ENCODE measurements around the gene FAM185A.
"Not testable (repeated sequence)": the region's sequence is repeated elsewhere in the genome, so short reads cannot be mapped to it uniquely, and the experiment has no call there.

The FAM185A gene

DNA sequence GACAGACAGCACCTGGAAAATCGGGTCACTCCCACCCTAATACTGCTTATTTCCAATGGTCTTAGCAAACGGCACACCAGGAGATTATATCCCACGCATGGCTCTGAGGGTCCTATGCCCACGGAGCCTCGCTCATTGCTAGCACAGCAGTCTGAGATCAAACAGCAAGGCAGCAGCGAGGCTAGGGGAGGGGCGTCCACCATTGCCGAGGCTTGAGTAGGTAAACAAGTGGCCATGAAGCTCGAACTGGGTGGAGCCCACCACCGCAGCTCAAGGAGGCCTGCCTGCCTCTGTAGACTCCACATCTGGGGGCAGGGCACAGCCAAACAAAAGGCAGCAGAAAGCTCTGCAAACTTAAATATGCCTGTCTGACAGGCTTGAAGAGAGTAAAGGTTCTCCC lies 32.1 kb downstream of the FAM185A start:
- DNase-seq: not testable (repeated sequence)

GRCh38 chr7:102788770-102789169 lies 40.0 kb downstream of the FAM185A start:
- not testable (repeated sequence) for DNase-seq

GRCh38 chr7:102790364-102791100 lies 41.7 kb downstream of the FAM185A start:
- DNase-seq: not testable (repeated sequence)

GRCh38 chr7:102791367-102791766 lies 42.6 kb downstream of the FAM185A start:
- not testable (repeated sequence) for DNase-seq

DNA sequence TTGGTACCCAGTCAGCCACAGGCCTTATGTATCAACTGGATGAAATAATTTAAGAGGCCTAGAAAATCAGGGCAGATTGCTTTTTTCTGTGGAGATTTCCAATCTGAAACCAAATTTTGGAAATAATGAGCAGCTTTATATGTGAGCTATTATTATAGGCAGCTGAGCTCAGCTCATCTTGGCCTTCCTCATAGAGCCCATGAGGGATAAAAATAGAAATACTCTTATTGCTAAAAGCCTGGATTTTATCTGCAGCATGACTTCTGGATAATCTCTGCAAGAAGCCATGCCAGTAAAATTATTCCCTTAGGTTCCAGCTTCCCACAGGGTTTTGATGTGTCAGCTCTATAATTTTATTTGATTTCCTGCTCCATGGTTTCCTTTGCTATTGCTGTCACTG lies 43.0 kb downstream of the FAM185A start:
- DNase-seq: not testable (repeated sequence)

DNA sequence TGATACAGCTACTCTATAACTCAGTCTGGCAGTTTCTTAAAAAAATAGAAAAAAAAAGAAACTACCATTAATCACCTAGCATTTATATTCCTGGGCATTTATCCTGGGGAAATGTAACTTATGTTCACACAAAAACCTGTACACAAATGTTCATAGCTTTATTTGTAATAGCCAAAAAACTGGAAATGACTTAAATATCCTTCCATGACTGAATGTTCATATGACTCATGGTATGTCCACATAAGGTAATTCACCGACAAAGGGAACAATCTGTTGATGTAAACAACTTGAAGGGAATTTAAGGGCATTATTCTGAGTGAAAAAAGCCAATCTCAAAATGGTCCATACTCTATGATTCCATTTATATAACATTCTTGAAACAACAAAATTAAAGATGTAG lies 45.8 kb downstream of the FAM185A start:
- not testable (repeated sequence) for DNase-seq

DNA sequence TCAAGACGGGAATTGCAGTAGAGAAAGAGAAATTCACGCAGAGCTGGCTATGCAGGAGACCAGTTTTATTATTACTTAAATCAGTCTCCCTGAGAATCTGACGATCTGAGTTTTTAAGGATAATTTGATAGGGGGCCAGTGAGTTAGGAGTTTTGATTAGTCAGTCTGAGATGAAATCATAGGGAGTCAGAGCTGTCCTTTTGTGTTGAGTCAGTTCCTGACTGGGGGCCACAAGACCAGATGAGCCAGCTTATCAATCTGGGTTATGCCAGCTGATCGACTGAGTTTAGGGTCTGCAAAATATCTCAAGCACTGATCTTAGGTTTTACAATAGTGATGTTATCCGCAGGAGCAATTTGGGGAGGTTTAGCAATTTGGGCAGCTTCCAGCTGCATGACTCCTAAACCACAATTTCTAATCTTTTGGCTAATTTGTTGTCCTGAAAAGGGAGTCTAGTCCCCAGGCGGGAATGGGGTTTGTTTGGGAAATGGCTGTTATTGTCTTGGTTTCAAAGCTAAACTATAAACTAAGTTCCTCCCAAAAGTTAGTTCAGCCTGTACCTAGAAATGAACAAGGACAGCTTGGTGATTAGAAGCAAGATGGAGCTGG lies 47.3 kb downstream of the FAM185A start:
- not testable (repeated sequence) for DNase-seq

DNA sequence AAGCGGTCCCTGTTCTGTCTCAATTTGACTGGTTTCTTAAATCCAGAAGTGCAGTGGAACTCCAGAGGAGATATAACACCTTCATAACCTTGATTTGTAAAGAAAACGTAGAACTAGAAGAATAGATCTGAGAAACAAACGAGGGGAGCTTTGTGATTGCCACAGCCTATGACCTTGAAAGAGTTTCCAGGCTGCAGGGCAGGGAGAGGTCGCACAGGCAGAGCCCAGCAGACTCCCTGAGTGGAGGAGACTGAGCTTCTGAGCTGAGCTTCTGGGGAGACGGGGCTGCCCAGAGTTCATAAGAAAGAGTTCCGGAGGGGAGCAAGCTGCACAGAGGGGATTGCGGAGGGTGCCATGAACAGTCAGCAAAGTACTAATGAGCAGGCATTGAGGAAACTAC lies 57.8 kb downstream of the FAM185A start:
- no peak for DNase-seq

DNA sequence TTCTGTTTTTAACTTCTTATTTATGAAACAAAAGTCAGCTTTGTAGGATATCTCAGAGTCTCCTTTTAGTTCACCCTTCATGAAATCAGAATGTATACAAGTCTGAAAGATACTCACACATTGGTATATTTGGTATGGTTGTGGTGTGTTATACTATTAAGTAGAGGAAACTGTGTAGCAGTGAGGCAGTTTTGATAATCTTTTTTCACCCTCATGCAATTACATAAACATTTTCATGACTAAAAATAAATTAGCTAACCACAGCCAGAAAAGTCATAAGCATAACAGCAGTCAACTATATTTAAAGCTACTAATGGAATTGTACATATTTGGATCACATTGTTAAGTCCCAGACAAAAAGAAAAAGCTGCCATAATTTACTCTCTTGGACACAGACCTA lies 62.1 kb downstream of the FAM185A start:
- no peak for DNase-seq

- no peak for DNase-seq
These were observed 63.3 kb downstream of the FAM185A start for GRCh38 chr7:102811942-102812678.

- no peak for DNase-seq
These were observed 64.6 kb downstream of the FAM185A start for GRCh38 chr7:102813191-102814024.

DNA sequence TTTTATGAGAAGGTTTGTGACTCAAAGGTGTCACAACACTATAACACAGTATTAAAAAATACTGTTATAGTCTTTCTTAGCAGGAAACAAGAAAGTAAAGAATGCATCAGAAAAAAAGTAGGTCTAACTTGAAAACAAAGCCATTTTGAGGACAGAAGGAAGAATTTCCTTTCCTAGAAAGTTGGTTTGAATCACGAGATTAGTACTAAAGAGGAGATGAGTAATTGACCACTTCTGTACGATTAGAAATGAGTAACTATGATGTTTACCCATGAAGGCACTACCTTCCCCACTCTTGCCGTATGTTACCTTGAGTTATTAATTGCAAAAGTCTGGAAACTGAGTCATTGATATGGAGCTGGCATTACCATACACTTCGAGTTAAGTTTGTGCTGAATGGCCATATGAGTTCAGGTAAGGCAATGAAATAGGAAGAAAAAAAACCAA lies 65.2 kb downstream of the FAM185A start:
- DNase-seq: no peak

- DNase-seq: no peak
These were observed 69.1 kb downstream of the FAM185A start for GRCh38 chr7:102817616-102818573.

DNA sequence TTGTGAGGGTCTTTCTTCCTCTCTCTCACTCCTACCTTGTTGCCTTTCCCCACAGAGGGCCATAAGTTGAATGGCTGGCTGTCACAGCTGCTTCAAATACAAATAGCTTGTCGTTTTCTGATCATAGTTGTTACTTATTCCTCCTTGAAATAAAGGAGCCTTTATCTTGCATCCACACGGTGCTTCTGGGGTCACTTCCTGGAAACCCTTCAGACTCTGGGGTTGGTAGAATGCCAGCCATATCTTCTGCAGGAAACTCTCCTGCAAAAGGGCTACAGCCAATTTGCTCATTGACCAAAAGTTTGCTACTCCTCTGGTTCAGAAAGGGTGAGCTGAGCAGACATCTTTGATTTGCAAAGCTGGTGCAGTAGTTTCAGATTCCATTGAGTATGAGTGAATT lies 70.4 kb downstream of the FAM185A start:
- DNase-seq: no peak

GRCh38 chr7:102821994-102822747 lies 73.4 kb downstream of the FAM185A start:
- DNase-seq: no peak

GRCh38 chr7:102823390-102824119 lies 74.8 kb downstream of the FAM185A start:
- DNase-seq: no peak

DNA sequence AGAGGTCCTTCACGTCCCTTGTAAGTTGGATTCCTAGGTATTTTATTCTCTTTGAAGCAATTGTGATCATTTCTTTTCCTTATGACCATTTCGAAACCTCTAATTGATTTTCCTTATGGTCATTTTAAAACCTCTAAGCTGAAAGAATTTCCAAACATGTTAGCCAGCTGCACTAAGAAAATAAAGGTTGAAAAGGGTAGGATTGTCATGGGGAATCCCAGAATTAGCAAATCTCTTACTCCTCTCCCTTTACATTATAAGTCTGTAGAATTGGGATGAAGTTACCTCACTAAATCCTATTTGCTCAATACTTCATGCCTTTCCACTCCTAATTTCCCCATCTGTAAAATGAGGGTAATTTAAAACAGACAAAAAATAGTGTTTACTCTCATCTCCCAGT lies 79.5 kb downstream of the FAM185A start:
- no peak for DNase-seq

- no peak for DNase-seq
These were observed 80.3 kb downstream of the FAM185A start for GRCh38 chr7:102829075-102829474.

DNA sequence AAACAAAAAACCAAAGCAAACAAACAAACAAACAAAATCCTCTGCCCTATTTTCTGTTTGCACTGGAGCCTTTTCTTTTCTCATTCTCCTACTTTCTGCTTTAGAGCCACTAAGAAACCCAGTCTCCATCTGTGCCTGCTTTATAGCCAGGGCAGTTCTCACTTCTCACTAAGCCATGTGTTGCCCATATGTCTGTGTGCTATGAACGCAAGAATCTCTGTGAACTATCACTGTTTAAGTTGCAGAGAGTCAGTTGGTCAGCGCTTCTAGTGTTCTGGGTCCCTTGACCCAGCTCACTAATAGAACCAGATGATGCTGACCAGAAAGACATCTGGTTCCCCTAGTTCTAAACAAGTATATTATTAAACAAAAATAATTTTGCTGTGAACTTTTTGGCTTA lies 81.4 kb downstream of the FAM185A start:
- no peak for DNase-seq

- DNase-seq: no peak
These were observed 83.9 kb downstream of the FAM185A start for GRCh38 chr7:102832674-102833073.
